HG03432 (cell line): ENCODE data around the gene DCAF12.
"Not testable (repeated sequence)": the region's sequence is repeated elsewhere in the genome, so short reads cannot be mapped to it uniquely, and the experiment has no call there.

ENCODE experiments used
- ATAC-seq: cut with Tn5 transposase; IDR thresholded peaks from one replicate; pipeline ENCODE4 v1.9.1; 2021; ENCODE audit warnings: mild to moderate bottlenecking, moderate library complexity; ENCODE audit not compliant: unreplicated experiment

DCAF12 gene

GRCh38 chr9:34072410-34072809, 54.1 kb downstream of the DCAF12 start:
- ATAC-seq, result no peak

- no peak for ATAC-seq
Observed at GRCh38 chr9:34070606-34071324, 55.7 kb downstream of the DCAF12 start.

GRCh38 chr9:34069831-34070230, 56.7 kb downstream of the DCAF12 start:
- no peak for ATAC-seq

- ATAC-seq, result no peak
Observed at GRCh38 chr9:34065541-34065940, 61.0 kb downstream of the DCAF12 start.

- ATAC-seq, result no peak
Observed at GRCh38 chr9:34059954-34060353, 66.5 kb downstream of the DCAF12 start.

GRCh38 chr9:34059281-34059680, 67.2 kb downstream of the DCAF12 start:
- no peak for ATAC-seq

GRCh38 chr9:34049630-34050384, 76.7 kb downstream of the DCAF12 start:
- no peak for ATAC-seq

GRCh38 chr9:34048727-34049629, 77.5 kb downstream of the DCAF12 start, which contains the start of gene UBAP2:
Gene UBAP2 (minus strand): TSS chr9:34048887. CDS start chr9:34017148, 31,739 bp downstream.
- peak; percentile 79 for ATAC-seq

GRCh38 chr9:34047864-34048726, 78.4 kb downstream of the DCAF12 start:
- peak; percentile 38 for ATAC-seq

GRCh38 chr9:34046784-34047379, 79.6 kb downstream of the DCAF12 start:
- no peak for ATAC-seq

- ATAC-seq, result no peak
Observed at GRCh38 chr9:34045903-34046302, 80.6 kb downstream of the DCAF12 start.

- ATAC-seq, result not testable (repeated sequence)
Observed at GRCh38 chr9:34042074-34042473, 84.4 kb downstream of the DCAF12 start.

- not testable (repeated sequence) for ATAC-seq
Observed at GRCh38 chr9:34038851-34039250, 87.6 kb downstream of the DCAF12 start.

- ATAC-seq, result no peak
Observed at GRCh38 chr9:34037626-34038025, 88.9 kb downstream of the DCAF12 start.

GRCh38 chr9:34036625-34037024, 89.9 kb downstream of the DCAF12 start:
- ATAC-seq, result no peak
